Natural killer cell (primary cell): ENCODE data around the gene HTN1. TPM values are rescaled to one million over a fixed set of nuclear protein-coding genes. Genes with fewer than 3 reads are reported as not detected.
"Not testable (repeated sequence)": the region's sequence is repeated elsewhere in the genome, so short reads cannot be mapped to it uniquely, and the experiment has no call there.

Source experiments
- ATAC-seq, 3 donors: fragments of 150-1000 bp in 2 of 3; fragments of 200-7000 bp in 1 of 3; cut with Tn5 transposase; 1 replicate in 1 of 3; 2 replicates in 2 of 3; pipeline ENCODE4 v1.10.0; 2021; ENCODE audit warnings: mild to moderate bottlenecking in 2 of 3, moderate library complexity in 2 of 3
- DNase-seq, 2 donors: peaks; one replicate each; pipeline versions ENCODE4 v3.0.0 to v3.0.0-alpha.2; 2013 to 2021; ENCODE audit warnings: mixed read lengths in 1 of 2
- H3K27ac ChIP-seq: one replicate; pipeline ENCODE4 v1.5.1; 2013; ENCODE audit warnings: mild to moderate bottlenecking, low read length
- H3K27me3 ChIP-seq: one replicate; pipeline ENCODE4 v1.6.1; 2013; ENCODE audit warnings: low read length; ENCODE audit not compliant: control insufficient read depth, insufficient read depth
- H3K36me3 ChIP-seq: one replicate; pipeline ENCODE4 v1.6.1; 2013; ENCODE audit warnings: low read length; ENCODE audit not compliant: control insufficient read depth, insufficient read depth
- H3K4me1 ChIP-seq: one replicate; pipeline ENCODE4 v1.6.1; 2013; ENCODE audit warnings: low read length; ENCODE audit not compliant: control insufficient read depth, insufficient read depth
- H3K4me3 ChIP-seq: one replicate; pipeline ENCODE4 v1.5.1; 2013; ENCODE audit warnings: low read length
- H3K9me3 ChIP-seq: one replicate; pipeline ENCODE4 v1.6.1; 2013; ENCODE audit warnings: low read length; ENCODE audit not compliant: control insufficient read depth, insufficient read depth
- H3K27ac Mint-ChIP-seq, 2 donors: one replicate each; pipeline ENCODE4 v1.8.0; 2022; ENCODE audit warnings: mild to moderate bottlenecking in 2 of 2, mixed read lengths in 2 of 2, moderate library complexity in 1 of 2
- H3K27me3 Mint-ChIP-seq, 2 donors: one replicate each; pipeline ENCODE4 v1.8.0; 2022; ENCODE audit warnings: low read depth in 2 of 2, mixed read lengths in 2 of 2
- H3K36me3 Mint-ChIP-seq: one replicate; pipeline ENCODE4 v1.8.0; 2022; ENCODE audit warnings: mixed read lengths
- H3K4me1 Mint-ChIP-seq, 2 donors: one replicate each; pipeline ENCODE4 v1.8.0; 2022; ENCODE audit warnings: mixed read lengths in 2 of 2
- H3K4me3 Mint-ChIP-seq: one replicate; pipeline ENCODE4 v1.8.0; 2022; ENCODE audit warnings: mild to moderate bottlenecking, moderate library complexity, mixed read lengths
- H3K9me3 Mint-ChIP-seq, 2 donors: one replicate each; pipeline ENCODE4 v1.8.0; 2022; ENCODE audit warnings: mixed read lengths in 2 of 2
- CTCF ChIP-seq: fragments of 200-600 bp; IDR thresholded peaks from one replicate; pipeline ENCODE4 v1.8.0; 2022; ENCODE audit warnings: antibody characterized with exemption
- WGBS: methylation state at CpG from one replicate; pipeline ENCODE4 v1.1.7; 2013; ENCODE audit warnings: missing lambda C conversion rate; ENCODE audit not compliant: insufficient coverage; 5-methylcytosine and 5-hydroxymethylcytosine counted together
- intact Hi-C: fragments of 100-400 bp; cut with micrococcal nuclease; formaldehyde crosslinking; loops from one replicate; pipeline ENCODE4 v1.14.2; 2022
- total RNA-seq, 4 donors: library from RNA; stranded (reverse); fragments of 120-200 nt in 1 of 4; gene quantifications; one replicate each; pipeline versions ENCODE4 v1.2.3 to v1.2.4, GENCODE V29; 2013 to 2022

The HTN1 gene
- total RNA-seq, 3 donors from 2014 or later (not counting 1 experiment from before 2014, with no cell fraction given), result not detected

GRCh38 chr4:70023218-70023617 lies 27.0 kb upstream of the HTN1 start:
- H3K4me3 ChIP-seq, result no peak overlapping the region
- DNase-seq, result no peak
- no peaks in the 10 kb centered on the region for H3K36me3 ChIP-seq
- H3K9me3 Mint-ChIP-seq, result peaks cover 0 to 6% of the 10 kb centered on the region in 2 donors
- TF ChIP-seq CTCF, result no peak
- no peak overlapping the region for H3K4me3 Mint-ChIP-seq
- H3K27ac Mint-ChIP-seq, result no peak overlapping the region
- H3K4me1 Mint-ChIP-seq, result no peaks in the 10 kb centered on the region
- 73% methylated on average over 2 of the region's 2 CpGs for WGBS
- no peaks in the 10 kb centered on the region for H3K36me3 Mint-ChIP-seq
- no peaks in the 10 kb centered on the region for H3K4me1 ChIP-seq
- H3K27ac ChIP-seq, result no peak overlapping the region
- no peaks in the 10 kb centered on the region for H3K9me3 ChIP-seq
- no peaks in the 10 kb centered on the region for H3K27me3 ChIP-seq
- no peak for ATAC-seq
- intact Hi-C loops, result no loop called here
- H3K27me3 Mint-ChIP-seq, result no peaks in the 10 kb centered on the region

- 85% methylated on average over 5 of the region's 5 CpGs for WGBS
- no peaks in the 10 kb centered on the region for H3K36me3 Mint-ChIP-seq
- intact Hi-C loops, result no loop called here
- no peak overlapping the region for H3K4me3 Mint-ChIP-seq
- no peak for ATAC-seq
- Histone ChIP-seq H3K4me1 (no peaks in the 10 kb centered on the region), H3K27ac (no peak overlapping the region), H3K36me3 (no peaks in the 10 kb centered on the region), H3K4me3 (no peak overlapping the region), H3K27me3 (no peaks in the 10 kb centered on the region), H3K9me3 (no peaks in the 10 kb centered on the region)
- no peak for DNase-seq
- TF ChIP-seq CTCF, result no peak
- no peaks in the 10 kb centered on the region for H3K4me1 Mint-ChIP-seq
- no peaks in the 10 kb centered on the region for H3K27me3 Mint-ChIP-seq
- peaks cover 3 to 6% of the 10 kb centered on the region in 2 donors for H3K9me3 Mint-ChIP-seq
- H3K27ac Mint-ChIP-seq, result no peak overlapping the region
These were observed 23.2 kb upstream of the HTN1 start for GRCh38 chr4:70027011-70027410.

GRCh38 chr4:70028159-70028558 lies 22.1 kb upstream of the HTN1 start, which contains the start of gene HTN3:
HTN3 (plus strand) TSS chr4:70028459; CDS start chr4:70030741, 2,282 bp downstream.
- H3K36me3 ChIP-seq, H3K9me3 Mint-ChIP-seq, H3K9me3 ChIP-seq, H3K4me3 Mint-ChIP-seq, H3K4me1 ChIP-seq, H3K27me3 Mint-ChIP-seq, H3K27ac ChIP-seq, ATAC-seq, H3K4me3 ChIP-seq, H3K27me3 ChIP-seq, H3K4me1 Mint-ChIP-seq, H3K36me3 Mint-ChIP-seq, intact Hi-C loops, DNase-seq, H3K27ac Mint-ChIP-seq: not testable (repeated sequence)
- 79% methylated on average over 5 of the region's 7 CpGs for WGBS

- H3K27me3 Mint-ChIP-seq, H3K36me3 Mint-ChIP-seq, H3K4me3 ChIP-seq, H3K27ac Mint-ChIP-seq, H3K4me3 Mint-ChIP-seq, H3K36me3 ChIP-seq, DNase-seq, H3K9me3 ChIP-seq, H3K27ac ChIP-seq, H3K27me3 ChIP-seq, intact Hi-C loops, H3K4me1 ChIP-seq, H3K4me1 Mint-ChIP-seq, ATAC-seq: not testable (repeated sequence)
- H3K9me3 Mint-ChIP-seq, result peaks cover 9 to 12% of the 10 kb centered on the region in 2 donors
- WGBS, result 91% methylated on average over 18 of the region's 18 CpGs
These were observed 12.7 kb upstream of the HTN1 start for GRCh38 chr4:70037559-70037958.

GRCh38 chr4:70039928-70040327 lies 10.3 kb upstream of the HTN1 start:
- intact Hi-C loops, H3K27ac ChIP-seq, H3K27me3 Mint-ChIP-seq, H3K27ac Mint-ChIP-seq, ATAC-seq, H3K36me3 ChIP-seq, H3K9me3 ChIP-seq, DNase-seq, H3K4me1 Mint-ChIP-seq, H3K4me3 Mint-ChIP-seq, H3K36me3 Mint-ChIP-seq, H3K4me1 ChIP-seq, H3K27me3 ChIP-seq, H3K4me3 ChIP-seq: not testable (repeated sequence)
- H3K9me3 Mint-ChIP-seq, result peaks cover 5 to 10% of the 10 kb centered on the region in 2 donors
